Spleen (tissue), 7 donors: ENCODE data around the gene STX16.

Experiments used
- CTCF ChIP-seq, 11 experiments: fragments of 200-600 bp in 7 of 11; fragments of 450-650 bp in 4 of 11; sonication (generic) in 4 of 11; IDR thresholded peaks in 8 of 11; conservative IDR thresholded peaks in 3 of 11; 1 replicate in 7 of 11; 2 replicates in 4 of 11; pipeline versions ENCODE4 v1.4.0 to v1.8.0; 2016 to 2021; ENCODE audit warnings: antibody characterized with exemption in 11 of 11, inconsistent platforms in 4 of 11, mild to moderate bottlenecking in 1 of 11
- POLR2A ChIP-seq, 3 donors: fragments of 450-650 bp; IDR thresholded peaks; one replicate each; pipeline ENCODE4 v1.5.1; 2017; ENCODE audit warnings: antibody characterized with exemption in 3 of 3, mild to moderate bottlenecking in 1 of 3
- POLR2AphosphoS5 ChIP-seq, 3 donors: sonication (generic); formaldehyde crosslinking; IDR thresholded peaks; one replicate each; pipeline ENCODE4 v1.5.1; 2017; ENCODE audit warnings: antibody characterized with exemption in 3 of 3
- donor health status: DM: no; HTN: no; CAD: no; lungs with moderate emphysema.
- donor health status: DM: no; HTN: no; CAD: no.
- donor health status: DM: no; HTN: no; CAD: no.

DNA sequence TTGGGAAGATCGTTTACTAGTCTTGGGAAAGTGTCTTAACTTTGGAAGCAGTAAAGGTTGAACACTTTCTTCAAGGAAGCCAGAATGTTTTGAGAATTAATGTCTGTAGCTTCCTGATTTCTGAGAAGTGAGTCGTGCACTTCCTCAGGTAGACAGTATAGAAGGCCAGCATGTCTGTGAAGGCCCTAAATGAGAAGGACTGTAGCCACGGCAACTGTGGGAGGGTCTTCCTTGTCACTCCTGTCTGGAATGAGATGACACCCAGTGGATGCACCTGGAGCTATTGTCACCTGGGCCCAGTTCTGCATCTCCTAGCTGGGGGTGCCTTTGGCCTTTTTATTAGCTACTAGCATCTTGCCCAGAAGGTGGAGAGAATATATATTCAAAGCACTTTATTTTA is 8.8 kb downstream of the STX16 start:
- TF ChIP-seq CTCF (IDR thresholded peaks at IDR 0.05 in 8 of 11, conservative IDR thresholded peaks at IDR 0.05 in 3 of 11) (no peak), POLR2AphosphoS5 (IDR thresholded peaks at IDR 0.05) (no peak), POLR2A (IDR thresholded peaks at IDR 0.05) (no peak)
